Endothelial cell of umbilical vein (primary cell): ENCODE results near the gene RNF213. TPM values are rescaled to one million over a fixed set of nuclear protein-coding genes. Genes with fewer than 3 reads are reported as not detected.
A peak's percentile ranks its signal among the peaks of the same experiment; 100 is the strongest.

Source experiments
- BruUV-seq: library from RNA; stranded (reverse); fragments of 400-500 nt; replicated peaks from 2 replicates; lab custom pipeline; 2021; lab: Mats Ljungman, UMichigan
- CTCF ChIA-PET: fragments of 300-600, 350-600 bp; sonication (Branson Sonifier 250); formaldehyde crosslinking; loops from one replicate; lab custom pipeline; 2021; ENCODE audit warnings: antibody characterized with exemption, inconsistent platforms; lab: Charles Lee
- POLR2A ChIA-PET: fragments of 300-600, 350-600 bp; sonication (Branson Sonifier 250); formaldehyde crosslinking; loops from one replicate; lab custom pipeline; 2021; ENCODE audit warnings: antibody characterized with exemption, inconsistent platforms; lab: Charles Lee
- DNase-seq: peaks from one replicate; pipeline ENCODE4 v3.0.0-alpha.2; 2011; ENCODE audit warnings: low read depth, low spot score
- FAIRE-seq: peaks from 2 replicates; lab custom pipeline; 2011; peaks lifted over from hg19 to GRCh38; lab: Jason Lieb, UNC
- H2AFZ ChIP-seq: 2 replicates; pipeline ENCODE4 v1.6.0; 2012; ENCODE audit warnings: low read depth, low read length, control low read depth, inconsistent platforms
- H3K27ac ChIP-seq: 2 replicates; pipeline ENCODE4 v1.5.1; 2011; ENCODE audit warnings: low read depth, mild to moderate bottlenecking, control low read depth, low read length, moderate library complexity; ENCODE audit not compliant: insufficient read depth
- H3K27me3 ChIP-seq, 2 experiments: 2 replicates each; pipeline versions ENCODE4 v1.6.0 to v1.6.1; 2011; ENCODE audit warnings: low read length in 2 of 2, mixed read lengths in 1 of 2; ENCODE audit not compliant: control insufficient read depth in 2 of 2, insufficient read depth in 2 of 2
- H3K36me3 ChIP-seq, 2 experiments: 2 replicates in 1 of 2; 3 replicates in 1 of 2; pipeline ENCODE4 v1.5.1; 2011; ENCODE audit warnings: low read length in 2 of 2, mild to moderate bottlenecking in 1 of 2, moderate library complexity in 1 of 2; ENCODE audit not compliant: control insufficient read depth in 2 of 2, insufficient read depth in 2 of 2; ENCODE audit errors: extremely low read depth in 1 of 2
- H3K4me1 ChIP-seq: 3 replicates; pipeline ENCODE4 v1.5.1; 2011; ENCODE audit warnings: mild to moderate bottlenecking, low read length; ENCODE audit not compliant: control insufficient read depth, insufficient read depth; ENCODE audit errors: extremely low read depth
- H3K4me2 ChIP-seq: 2 replicates; pipeline ENCODE4 v1.6.1; 2011; ENCODE audit warnings: low read length, control low read depth, mixed read lengths; ENCODE audit not compliant: insufficient read depth
- H3K4me3 ChIP-seq, 3 experiments: fragments of 200-600 bp in 1 of 3; sonication (generic), shearing (Covaris generic) in 1 of 3; replicated peaks in 1 of 3; 2 replicates each; pipeline ENCODE4 v1.5.1; 2011 to 2016; ENCODE audit warnings: control low read depth in 3 of 3, low read length in 3 of 3, mild to moderate bottlenecking in 2 of 3, inconsistent platforms in 1 of 3, low read depth in 1 of 3, moderate library complexity in 1 of 3; ENCODE audit not compliant: insufficient read depth in 1 of 3
- H3K79me2 ChIP-seq: 2 replicates; pipeline ENCODE4 v1.6.0; 2012; ENCODE audit warnings: low read length, inconsistent platforms; ENCODE audit not compliant: control insufficient read depth, insufficient read depth
- H3K9ac ChIP-seq: replicated peaks from 2 replicates; pipeline ENCODE3; 2011; ENCODE audit warnings: low read length, control low read depth; ENCODE audit not compliant: insufficient read depth; ENCODE audit errors: extremely low read depth
- H3K9me1 ChIP-seq: replicated peaks from 3 replicates; pipeline ENCODE4 v1.6.0; 2011; ENCODE audit warnings: mild to moderate bottlenecking, low read length; ENCODE audit not compliant: control insufficient read depth, insufficient read depth; ENCODE audit errors: extremely low read depth
- H3K9me3 ChIP-seq: replicated peaks from 2 replicates; pipeline ENCODE4 v1.5.1; 2012; ENCODE audit warnings: low read length, inconsistent platforms; ENCODE audit not compliant: control insufficient read depth, insufficient read depth
- H4K20me1 ChIP-seq: replicated peaks from 2 replicates; pipeline ENCODE3; 2011; ENCODE audit warnings: mild to moderate bottlenecking, low read length; ENCODE audit not compliant: control insufficient read depth, insufficient read depth; ENCODE audit errors: extremely low read depth
- CTCF ChIP-seq, 2 donors: IDR thresholded peaks; 1 replicate in 1 of 2; 2 replicates in 1 of 2; pipeline ENCODE4 v1.5.1; 2011; ENCODE audit warnings: low read length in 2 of 2, mild to moderate bottlenecking in 2 of 2, moderate library complexity in 2 of 2, control low read depth in 1 of 2, inconsistent platforms in 1 of 2, low read depth in 1 of 2; ENCODE audit not compliant: insufficient read depth in 1 of 2; ENCODE audit errors: extremely low read depth in 1 of 2
- EZH2 ChIP-seq: IDR thresholded peaks from 2 replicates; pipeline ENCODE4 v1.6.1; 2012; ENCODE audit warnings: borderline replicate concordance, low read depth, mild to moderate bottlenecking, moderate library complexity, low read length, inconsistent platforms; ENCODE audit not compliant: severe bottlenecking
- POLR2A ChIP-seq: IDR thresholded peaks from 2 replicates; pipeline ENCODE4 v1.6.1; 2012; ENCODE audit warnings: low read depth, mild to moderate bottlenecking, control low read depth, low read length
- POLR2AphosphoS5 ChIP-seq: IDR thresholded peaks from 2 replicates; pipeline ENCODE4 v1.6.1; 2012; ENCODE audit warnings: low read depth, mild to moderate bottlenecking, control low read depth, low read length, moderate library complexity; ENCODE audit not compliant: insufficient read depth
- dilution Hi-C: fragments of 300-500 bp; cut with MboI; formaldehyde crosslinking; loops from one replicate; pipeline ENCODE4 v1.15.0; 2019; ENCODE audit warnings: low sequenced_read_pairs; ENCODE audit not compliant: extremely low pct_ligation_motif_present
- intact Hi-C: fragments of 100-400 bp; cut with micrococcal nuclease; formaldehyde crosslinking; loops from one replicate; pipeline ENCODE4 v1.10.0; 2022
- polyA plus RNA-seq, 4 experiments: library from polyadenylated mRNA; depleted of rRNA in 3 of 4; stranded (reverse) in 3 of 4; unstranded in 1 of 4; fragments of >200 nt; gene quantifications; 2 replicates each; pipeline versions ENCODE4 v1.2.1 to v1.2.3, GENCODE V29; 2011 to 2012; ENCODE audit warnings: missing spikeins in 1 of 4
- total RNA-seq: library from RNA; stranded (reverse); gene quantifications from 2 replicates; pipeline ENCODE4 v1.2.3, GENCODE V29; 2021
- TF ChIP-seq, protein P1 (sequence below): IDR thresholded peaks from 2 replicates; pipeline ENCODE4 v1.6.1; 2011; ENCODE audit not compliant: insufficient read depth, insufficient read length

RNF213 gene
- total and polyA plus RNA-seq, 2 donors (not counting 3 experiments of a cell fraction or from before 2014, with no cell fraction given), result 36.5 to 116 TPM

DNA sequence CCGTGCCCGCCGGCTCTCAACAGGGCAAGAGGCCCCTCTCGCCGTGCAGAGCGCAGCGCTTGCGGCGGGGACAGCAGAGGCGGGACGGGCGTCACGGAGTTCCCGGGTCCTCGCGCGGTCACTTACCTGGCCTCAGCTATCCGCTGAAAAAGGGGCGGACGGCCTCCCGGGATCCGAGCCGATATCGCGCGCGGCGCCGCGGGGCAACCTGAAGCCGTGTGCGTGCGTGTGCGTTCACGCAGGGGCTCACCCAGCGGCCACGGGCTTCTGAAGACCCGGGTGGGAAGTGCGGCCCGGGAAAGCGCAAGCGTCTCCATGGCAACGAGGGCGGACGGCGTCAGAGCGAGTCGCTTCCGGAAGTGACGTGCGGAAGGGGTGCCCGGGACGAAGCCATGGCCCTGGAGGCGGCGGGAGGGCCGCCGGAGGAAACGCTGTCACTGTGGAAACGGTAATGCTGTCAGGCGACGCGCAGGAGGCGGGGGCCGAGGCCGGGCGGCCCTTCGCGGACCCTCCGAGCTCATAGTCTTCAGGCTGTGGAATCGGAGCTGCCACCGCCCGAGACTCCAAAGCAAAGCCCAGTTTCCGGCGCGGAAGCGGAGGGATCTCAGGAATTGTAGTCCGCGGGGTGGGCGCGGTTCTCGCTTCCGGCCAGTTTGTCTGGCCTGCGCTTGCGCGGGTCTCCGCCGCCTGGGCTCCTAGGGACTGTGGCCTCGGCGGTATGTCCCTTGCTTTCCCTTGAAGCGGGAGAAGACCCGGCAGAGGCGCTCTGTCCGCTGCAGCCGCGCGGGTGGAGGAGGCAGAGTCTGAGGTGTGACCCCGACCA, 154.4 kb downstream of the RNF213 start, which contains the start of gene ENDOV:
Gene ENDOV, plus strand, starts transcription at position 365 of the 823 bp plus-strand sequence. Its CDS starts 28 bp downstream, at position 393.
- FAIRE-seq, result peak; percentile 96

DNA sequence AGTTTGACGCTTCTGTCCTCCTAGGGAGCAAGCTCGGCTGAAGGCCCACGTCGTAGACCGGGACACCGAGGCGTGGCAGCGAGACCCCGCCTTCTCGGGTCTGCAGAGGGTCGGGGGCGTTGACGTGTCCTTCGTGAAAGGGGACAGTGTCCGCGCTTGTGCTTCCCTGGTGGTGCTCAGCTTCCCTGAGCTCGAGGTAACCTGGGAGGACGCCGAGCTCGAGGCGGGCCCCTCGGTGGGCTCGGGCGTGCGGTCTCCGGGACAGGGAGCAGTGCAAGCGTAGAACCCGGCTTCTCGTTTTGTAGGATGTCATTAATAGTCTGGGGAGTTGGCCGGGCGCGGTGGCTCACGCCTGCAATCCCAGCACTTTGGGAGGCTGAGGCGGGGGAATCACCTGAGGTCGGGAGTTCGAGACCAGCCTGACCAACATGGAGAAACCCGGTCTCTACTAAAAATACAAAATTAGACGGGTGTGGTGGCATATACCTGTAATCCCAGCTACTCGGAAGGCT, 155.0 kb downstream of the RNF213 start:
- no peaks in the 10 kb centered on the region for H4K20me1 ChIP-seq
- intact Hi-C loops, result loop anchor here (1.0 kb wide), 1 partner anchor 39 kb away; no protein-coding TSS in a partner anchor
- ChIA-PET CTCF (interaction anchor here (0.7 to 2.3 kb wide), 4 partner anchors 9 to 220 kb away, joined by 4 to 8 read pairs (median 6); no protein-coding TSS in a partner anchor), POLR2A (no interaction called here)
- dilution Hi-C loops, result no loop called here
- TF ChIP-seq, protein P1, sequence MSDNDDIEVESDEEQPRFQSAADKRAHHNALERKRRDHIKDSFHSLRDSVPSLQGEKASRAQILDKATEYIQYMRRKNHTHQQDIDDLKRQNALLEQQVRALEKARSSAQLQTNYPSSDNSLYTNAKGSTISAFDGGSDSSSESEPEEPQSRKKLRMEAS, result no peak
- TF ChIP-seq CTCF (IDR thresholded peaks at IDR 0.05; ENCODE audit: extremely low read depth in 1 of 2, insufficient read depth in 1 of 2, low read depth in 1 of 2, low read length in 2 of 2) (no peak), POLR2AphosphoS5 (peak; percentile 5)
- FAIRE-seq (peak; percentile 46), DNase-seq (no peak)
- no peaks in the 10 kb centered on the region for H3K9me1 ChIP-seq
- H3K79me2 ChIP-seq, result peaks cover 3% of the 10 kb centered on the region
- peak overlapping the region; percentile 92 for H3K9ac ChIP-seq
- peaks cover 0 to 6% of the 10 kb centered on the region in 2 experiments for H3K36me3 ChIP-seq
- peak overlapping the region; percentile 64 for H3K4me2 ChIP-seq
- H2AFZ ChIP-seq, result peak overlapping the region; percentile 79
- peaks cover 6 to 8% of the 10 kb centered on the region in 2 experiments for H3K27me3 ChIP-seq
- peaks cover 11% of the 10 kb centered on the region for H3K4me1 ChIP-seq
- H3K9me3 ChIP-seq, result no peaks in the 10 kb centered on the region
- peak overlapping the region; percentile 53 to 64 (median 55) for H3K4me3 ChIP-seq
- H3K27ac ChIP-seq, result peak overlapping the region; percentile 91
- BruUV-seq, result no TSS peak

More for the DNA sequence above, 154.4 kb downstream of the RNF213 start, which contains the start of gene ENDOV:
- ChIA-PET POLR2A (no interaction called here), CTCF (interaction anchor here (2.0 to 2.3 kb wide), 2 partner anchors 12 to 219 kb away, joined by 7 to 8 read pairs; no protein-coding TSS in a partner anchor)
- no peaks in the 10 kb centered on the region for H4K20me1 ChIP-seq
- peak within 1 kb of the TSS; percentile 53 to 64 (median 55) for H3K4me3 ChIP-seq
- BruUV-seq, result TSS peak; percentile 60
- TF ChIP-seq EZH2 (no peak), POLR2AphosphoS5 (peak; percentile 93), POLR2A (peak; percentile 85)
- H2AFZ ChIP-seq, result peak within 1 kb of the TSS; percentile 79
- H3K4me1 ChIP-seq, result peaks cover 11% of the 10 kb centered on the region
- H3K27me3 ChIP-seq, result peaks cover 6 to 8% of the 10 kb centered on the region in 2 experiments
- intact Hi-C loops (loop anchor here (1.0 kb wide), 1 partner anchor 39 kb away; no protein-coding TSS in a partner anchor), dilution Hi-C loops (no loop called here)
- H3K79me2 ChIP-seq, result peaks cover 3% of the 10 kb centered on the region
- H3K4me2 ChIP-seq, result peak within 1 kb of the TSS; percentile 64
- no peaks in the 10 kb centered on the region for H3K9me1 ChIP-seq
- H3K9me3 ChIP-seq, result no peaks in the 10 kb centered on the region
- peak; percentile 91 for DNase-seq
- peak within 1 kb of the TSS; percentile 91 for H3K27ac ChIP-seq
- peaks cover 0 to 6% of the 10 kb centered on the region in 2 experiments for H3K36me3 ChIP-seq
- peak within 1 kb of the TSS; percentile 92 for H3K9ac ChIP-seq
